Islet of Langerhans (tissue), 1 donor: ENCODE measurements around the gene FANCM.
"Not testable (repeated sequence)": the region's sequence is repeated elsewhere in the genome, so short reads cannot be mapped to it uniquely, and the experiment has no call there.

Experiments
- FAIRE-seq: peaks from one replicate; lab custom pipeline; 2011; peaks lifted over from hg19 to GRCh38; lab: Jason Lieb, UNC

FANCM gene

DNA sequence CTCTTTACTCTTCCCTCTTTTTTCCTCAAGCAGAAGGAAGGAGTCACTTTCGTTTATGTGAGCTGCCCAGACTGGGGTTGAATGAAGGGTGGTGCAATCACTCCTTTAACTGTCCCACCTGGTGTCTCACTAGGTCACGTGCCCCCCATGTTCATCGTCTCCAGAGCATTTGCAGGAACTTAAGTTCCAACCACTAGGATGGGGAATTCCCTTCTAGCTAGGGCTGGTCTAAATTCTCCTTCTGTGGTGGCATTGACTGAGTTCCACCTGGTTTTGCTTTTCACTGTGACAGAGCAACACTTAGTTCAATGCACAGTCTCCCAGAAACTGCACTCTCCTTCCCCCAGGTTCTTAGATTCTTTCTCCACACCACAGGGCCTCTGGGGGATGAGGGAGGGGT, 9.5 kb downstream of the FANCM start:
- no peak for FAIRE-seq

DNA sequence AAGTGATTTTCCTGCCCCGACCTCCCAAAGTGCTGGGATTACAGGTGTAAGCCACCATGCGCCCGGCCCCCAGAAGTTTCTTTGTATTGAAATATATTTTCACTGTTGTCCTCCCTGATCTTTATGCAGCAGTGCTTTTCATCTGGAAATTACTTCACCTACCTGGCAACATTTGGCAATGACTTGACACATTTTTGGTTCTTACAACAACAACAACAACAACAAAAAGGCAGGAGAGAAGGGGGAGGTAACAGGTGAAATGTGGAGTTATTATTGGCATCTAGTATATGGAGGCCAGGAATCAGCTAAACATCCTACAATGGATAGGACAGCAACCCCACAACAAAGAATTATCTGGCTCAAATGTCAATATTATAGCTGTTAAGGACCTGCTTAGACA, 13.9 kb downstream of the FANCM start:
- no peak for FAIRE-seq

DNA sequence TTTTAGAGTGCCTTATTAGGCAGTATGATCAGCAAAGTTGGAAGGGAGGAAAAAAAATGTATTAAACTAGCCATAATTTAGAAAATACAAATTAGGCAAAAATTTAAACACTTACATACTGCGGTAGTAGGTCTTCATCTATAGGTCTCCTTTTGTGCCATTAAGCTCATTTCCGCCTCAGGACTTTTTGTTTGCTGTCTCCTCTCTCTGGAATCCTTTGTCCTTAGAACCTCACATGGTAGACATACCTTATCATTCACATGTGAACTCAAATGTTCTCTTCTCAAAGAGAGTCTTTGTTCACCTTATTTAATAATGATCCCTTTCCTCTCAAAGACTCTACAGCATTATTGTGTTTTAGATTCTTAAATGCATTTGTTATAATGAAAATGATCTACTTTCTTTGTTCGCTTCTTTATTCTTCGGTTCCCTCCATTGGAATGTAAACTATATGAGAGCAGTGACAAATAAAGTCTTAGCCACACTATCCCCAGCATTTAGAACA, 14.7 kb downstream of the FANCM start:
- FAIRE-seq, result no peak

DNA sequence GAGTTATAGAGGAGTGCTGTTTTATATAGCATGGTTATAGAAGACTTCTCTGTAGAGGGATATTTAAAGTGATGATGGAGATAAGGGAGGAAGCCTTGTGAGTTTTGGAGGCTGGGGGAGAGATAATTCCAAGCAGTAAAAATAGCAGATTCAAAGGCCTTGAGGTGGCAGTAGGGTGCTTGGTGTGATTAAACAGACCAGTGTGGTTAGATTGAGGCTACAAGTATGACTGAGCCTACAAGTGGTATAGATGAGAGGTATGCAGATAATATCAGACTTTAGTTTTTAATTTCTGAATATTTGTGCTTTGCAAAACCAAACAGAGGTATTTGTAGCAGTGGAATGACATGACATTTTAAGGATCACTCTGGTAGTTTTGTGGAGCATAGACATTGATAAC, 20.3 kb downstream of the FANCM start:
- no peak for FAIRE-seq

DNA sequence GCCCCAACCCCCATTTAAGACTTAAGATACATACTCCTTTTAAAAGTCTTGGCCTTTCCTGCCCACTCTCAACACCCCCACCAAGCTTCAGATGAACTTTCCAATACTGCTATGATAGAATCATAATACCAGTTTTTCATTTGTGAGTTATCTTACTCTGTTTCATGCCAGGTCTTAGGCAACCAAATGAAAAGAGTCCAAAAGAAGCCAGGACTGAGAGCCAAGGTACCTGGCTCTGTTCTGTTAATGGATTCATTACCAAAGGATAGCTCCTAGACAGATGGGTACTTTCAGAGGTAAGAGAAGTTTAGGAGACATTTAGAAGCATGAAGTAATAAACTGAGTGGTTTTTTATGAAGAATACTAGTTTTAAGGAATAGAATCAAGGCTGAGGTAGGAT, 34.2 kb downstream of the FANCM start:
- FAIRE-seq, result no peak

DNA sequence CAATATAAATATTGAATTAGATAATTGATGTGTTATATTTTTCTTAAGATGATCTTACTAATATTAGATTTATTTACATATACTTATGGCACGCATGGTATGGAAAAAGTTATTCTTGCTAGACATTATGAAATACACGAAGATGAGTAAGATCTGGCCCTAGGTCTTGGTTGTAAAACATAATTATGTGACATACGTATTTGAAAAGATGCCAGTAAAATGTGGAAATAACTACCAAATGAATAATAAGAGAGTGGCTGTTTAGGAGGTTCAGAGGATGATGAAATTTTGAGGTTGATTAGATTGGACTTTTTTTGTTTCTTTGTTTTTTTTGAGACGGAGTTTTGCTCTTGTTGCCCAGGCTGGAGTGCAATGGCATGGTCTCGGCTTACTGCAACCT, 41.3 kb downstream of the FANCM start:
- FAIRE-seq, result no peak

DNA sequence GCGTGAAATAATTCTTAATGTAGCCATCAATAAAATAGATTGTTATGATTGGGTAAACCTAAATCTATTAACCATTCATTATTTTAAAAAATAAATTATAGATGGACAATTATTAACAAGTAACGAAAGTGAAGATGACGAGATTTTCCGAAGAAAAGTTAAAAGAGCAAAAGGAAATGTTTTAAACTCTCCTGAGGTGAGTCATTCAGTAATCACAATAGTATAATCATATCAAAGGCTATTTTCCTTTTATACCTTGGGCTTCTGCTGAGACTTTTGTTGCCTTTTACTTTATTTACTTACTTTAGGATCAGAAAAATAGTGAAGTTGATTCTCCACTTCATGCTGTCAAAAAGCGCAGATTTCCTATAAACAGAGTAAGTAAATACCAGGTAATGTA, 45.6 kb downstream of the FANCM start:
- no peak for FAIRE-seq

DNA sequence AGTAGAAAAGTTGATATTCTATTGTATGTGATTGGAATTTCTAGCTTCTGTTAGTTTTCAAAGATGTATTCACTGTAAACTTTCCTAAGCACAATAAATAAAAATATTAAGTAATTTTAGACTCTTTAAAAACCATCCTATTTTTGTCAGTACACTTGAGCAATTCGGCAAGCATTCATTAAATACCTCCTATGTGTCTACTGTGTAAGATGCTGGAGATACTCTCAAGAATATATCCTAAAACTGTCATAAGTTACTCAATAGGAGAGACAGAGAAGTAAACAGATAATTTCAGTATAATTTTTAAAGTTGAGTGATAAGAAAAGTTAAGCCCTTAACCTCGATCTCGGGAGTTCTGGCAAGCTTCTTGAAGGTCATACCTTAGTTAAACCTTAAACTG, 46.1 kb downstream of the FANCM start:
- no peak for FAIRE-seq

DNA sequence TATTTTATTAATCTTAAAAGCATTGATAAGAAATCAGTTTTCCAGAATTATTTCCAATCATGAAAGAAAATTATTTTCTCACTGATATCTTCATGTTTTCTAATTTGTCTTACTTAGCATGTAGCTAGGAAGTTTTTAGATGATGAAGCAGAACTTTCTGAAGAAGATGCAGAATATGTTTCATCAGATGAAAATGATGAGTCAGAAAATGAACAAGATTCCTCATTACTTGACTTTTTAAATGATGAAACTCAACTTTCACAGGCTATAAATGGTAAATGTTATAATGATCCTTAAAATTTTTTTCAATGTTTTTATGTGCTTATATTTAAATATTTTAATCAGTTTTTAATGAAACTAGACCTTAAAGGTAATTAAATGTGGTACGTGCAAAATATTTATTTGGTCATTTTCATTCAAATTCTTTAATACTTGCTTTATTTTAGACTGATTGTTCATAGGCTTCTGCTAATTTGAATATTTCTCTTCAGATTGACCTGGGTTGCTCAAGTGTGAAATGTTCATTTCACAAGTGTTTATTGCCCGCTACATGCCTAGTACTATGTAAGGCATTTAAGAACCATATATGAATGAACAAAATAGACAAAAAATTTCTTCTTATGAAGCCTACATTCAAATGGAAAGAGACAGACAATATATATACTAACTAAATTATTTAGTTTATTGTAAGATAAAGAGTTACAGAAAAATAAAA, 49.5 kb downstream of the FANCM start:
- peak; percentile 96 for FAIRE-seq

DNA sequence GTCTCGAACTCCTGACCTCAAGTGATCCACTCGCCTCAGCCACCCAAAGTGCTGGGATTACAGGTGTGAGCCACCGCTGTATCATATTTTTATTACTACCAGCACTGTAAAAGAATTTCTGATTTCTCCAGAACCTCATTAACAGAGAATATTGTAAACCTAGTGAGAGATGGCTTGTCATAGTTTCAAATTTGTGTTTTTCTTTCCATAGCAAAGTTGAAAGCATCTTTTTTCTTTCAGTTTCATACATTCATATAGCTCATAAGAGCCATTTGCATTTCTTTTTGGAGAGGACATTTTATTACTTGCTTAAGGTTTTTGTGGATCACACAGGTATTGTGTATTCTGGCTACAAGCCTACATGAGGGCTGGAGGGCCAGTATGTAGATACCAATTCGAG, 59.2 kb downstream of the FANCM start:
- FAIRE-seq, result no peak

DNA sequence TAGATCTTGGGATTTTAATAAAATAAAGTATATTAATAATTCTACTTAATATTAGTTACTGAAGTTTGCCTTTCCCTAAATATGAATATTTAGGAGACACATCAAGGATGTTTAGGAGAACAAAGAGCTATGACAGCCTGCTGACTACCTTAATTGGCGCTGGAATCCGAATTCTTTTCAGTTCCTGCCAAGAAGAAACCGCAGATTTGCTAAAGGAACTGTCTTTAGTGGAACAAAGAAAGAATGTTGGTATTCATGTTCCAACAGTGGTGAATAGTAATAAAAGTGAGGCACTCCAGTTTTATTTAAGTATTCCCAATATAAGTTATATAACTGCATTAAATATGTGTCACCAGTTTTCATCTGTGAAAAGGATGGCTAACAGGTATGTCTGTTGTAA, 62.8 kb downstream of the FANCM start:
- no peak for FAIRE-seq

DNA sequence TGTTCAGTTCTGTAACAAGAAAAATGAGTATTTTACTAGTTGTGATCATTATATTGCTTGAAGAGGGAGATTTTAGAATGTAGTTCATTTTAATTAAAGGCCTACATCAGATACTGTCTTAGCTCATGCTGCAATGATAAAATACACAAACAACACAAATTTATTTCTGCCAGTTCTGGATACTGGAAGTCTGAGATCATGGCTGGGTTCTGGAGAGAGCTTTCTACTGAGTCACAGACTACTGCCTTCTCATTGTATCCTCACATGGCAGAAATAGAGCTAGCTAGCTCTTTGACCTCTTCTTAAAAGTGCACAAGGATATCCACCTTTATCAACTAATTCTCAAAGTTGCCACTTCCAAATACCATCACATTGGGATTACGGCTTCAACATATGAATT, 63.5 kb downstream of the FANCM start:
- FAIRE-seq, result no peak

DNA sequence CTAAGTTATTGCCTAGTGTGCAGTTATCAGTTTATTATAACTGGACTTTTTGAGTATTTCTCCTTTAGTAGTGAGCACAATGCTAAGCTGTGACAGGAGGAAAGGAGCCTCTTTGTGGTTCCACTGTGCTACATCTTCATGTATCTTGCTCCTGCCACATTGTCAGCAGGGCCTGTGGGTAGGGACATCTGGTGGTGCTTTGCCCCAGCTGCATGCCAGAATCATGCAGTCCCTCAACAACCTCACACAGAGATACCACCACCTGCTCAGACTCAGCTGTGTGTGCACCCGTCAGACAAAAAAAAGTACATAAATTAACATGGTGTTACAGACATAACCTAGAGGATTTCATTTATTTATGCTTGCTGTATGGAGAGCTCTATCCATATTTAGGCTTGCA, 66.2 kb downstream of the FANCM start:
- FAIRE-seq, result no peak

DNA sequence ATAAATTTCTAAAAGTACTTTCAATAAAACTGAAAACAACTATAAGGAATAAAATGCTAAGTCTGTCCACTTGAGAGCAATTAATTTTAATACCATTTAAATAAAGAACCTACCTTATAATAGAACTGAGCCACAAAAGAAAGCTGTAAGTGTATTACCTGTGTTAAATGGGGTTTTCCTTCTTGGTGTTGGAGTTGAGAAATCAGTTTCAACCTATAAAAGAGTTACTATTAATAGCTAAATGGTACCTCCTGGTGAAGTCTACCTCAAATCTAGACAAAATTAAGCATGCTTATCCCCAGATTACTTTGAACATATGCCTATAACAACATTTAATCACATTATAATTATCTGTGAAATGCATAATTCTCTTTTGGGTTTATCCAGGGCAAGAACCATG, 68.5 kb downstream of the FANCM start:
- peak; percentile 5 for FAIRE-seq

DNA sequence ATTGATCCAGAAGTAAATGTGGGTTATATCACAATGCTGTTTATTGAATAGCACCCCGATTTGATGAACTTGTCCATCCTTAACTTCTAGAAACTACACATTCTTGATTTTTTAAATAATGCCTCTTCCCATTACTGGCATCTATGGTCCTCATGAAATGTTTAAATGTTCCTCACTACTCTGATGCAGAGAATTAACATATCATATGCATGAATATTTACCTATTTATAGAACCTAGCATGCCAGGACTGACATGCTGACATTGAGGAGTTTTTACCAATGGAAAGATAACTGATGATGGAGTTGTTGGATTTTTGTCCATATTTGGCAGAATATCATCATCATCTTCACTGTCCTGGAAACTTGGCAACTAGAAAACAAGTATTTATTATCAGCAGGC, 74.4 kb downstream of the FANCM start:
- no peak for FAIRE-seq

DNA sequence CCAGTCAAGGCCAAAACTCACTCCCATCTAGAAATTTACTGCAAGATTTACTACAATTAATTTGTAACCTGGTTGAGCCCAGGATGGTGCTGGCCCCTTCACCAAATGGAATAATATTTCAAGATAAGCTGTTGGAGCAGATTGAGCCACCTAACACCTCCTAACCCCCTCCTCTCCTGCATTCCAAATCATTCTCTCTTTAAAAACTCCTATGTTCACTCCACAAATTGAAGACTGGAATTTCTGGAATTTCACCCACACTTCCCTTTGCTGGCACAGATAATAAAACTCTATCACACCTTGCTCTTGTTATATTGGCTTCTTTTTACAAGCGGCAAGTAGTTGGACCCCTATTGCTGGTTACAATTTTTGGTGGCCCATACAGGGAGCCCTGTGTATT, 75.6 kb downstream of the FANCM start:
- FAIRE-seq, result no peak

DNA sequence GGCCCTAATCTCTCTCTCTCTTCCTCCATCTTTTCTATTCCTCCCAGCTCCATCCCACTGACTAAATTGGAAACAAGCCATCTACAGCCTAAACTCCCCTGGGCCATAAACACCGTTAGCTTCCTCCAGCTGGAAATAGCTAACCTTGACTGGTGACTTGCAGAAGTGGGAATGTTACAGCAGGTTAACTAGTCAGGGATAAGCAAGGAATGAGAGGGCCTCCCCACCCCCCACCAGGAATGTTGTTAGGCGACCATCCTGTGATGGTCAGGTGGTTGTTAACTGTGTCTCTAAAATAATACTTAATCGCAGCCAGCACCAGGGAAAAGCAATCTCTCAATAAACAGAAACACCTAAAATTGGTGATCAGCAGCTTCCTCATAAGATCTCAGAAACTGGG, 76.5 kb downstream of the FANCM start:
- FAIRE-seq, result no peak

DNA sequence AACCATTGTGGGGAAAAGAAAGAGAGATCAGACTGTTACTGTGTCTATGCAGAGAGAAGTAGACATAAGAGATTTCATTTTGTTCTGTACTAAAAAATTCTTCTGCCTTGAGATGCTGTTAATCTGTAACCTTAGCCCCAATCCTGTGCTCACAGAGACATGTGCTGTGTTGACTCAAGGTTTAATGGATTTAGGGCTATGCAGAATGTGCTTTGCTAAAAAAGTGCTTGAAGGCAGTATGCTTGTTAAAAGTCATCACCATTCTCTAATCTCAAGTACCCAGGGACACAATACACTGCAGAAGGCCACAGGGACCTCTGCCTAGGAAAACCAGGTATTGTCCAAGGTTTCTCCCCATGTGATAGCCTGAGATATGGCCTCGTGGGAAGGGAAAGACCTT, 78.0 kb downstream of the FANCM start:
- not testable (repeated sequence) for FAIRE-seq

DNA sequence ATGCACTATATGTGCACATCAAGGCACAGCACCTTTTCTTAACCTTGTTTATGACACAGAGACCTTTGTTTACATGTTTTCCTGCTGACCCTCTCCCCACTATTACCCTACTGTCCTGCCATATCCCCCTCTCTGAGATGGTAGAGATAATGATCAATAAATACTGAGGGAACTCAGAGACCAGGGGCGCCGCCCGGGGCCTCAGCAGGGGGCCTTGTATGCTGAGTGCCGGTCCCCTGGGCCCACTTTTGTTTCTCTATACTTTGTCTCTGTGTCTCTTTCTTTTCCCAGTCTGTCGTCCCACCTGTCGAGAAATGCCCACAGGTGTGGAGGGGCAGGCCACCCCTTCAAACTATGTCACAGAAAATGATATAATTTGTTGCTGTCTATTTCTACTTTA, 78.6 kb downstream of the FANCM start:
- not testable (repeated sequence) for FAIRE-seq

DNA sequence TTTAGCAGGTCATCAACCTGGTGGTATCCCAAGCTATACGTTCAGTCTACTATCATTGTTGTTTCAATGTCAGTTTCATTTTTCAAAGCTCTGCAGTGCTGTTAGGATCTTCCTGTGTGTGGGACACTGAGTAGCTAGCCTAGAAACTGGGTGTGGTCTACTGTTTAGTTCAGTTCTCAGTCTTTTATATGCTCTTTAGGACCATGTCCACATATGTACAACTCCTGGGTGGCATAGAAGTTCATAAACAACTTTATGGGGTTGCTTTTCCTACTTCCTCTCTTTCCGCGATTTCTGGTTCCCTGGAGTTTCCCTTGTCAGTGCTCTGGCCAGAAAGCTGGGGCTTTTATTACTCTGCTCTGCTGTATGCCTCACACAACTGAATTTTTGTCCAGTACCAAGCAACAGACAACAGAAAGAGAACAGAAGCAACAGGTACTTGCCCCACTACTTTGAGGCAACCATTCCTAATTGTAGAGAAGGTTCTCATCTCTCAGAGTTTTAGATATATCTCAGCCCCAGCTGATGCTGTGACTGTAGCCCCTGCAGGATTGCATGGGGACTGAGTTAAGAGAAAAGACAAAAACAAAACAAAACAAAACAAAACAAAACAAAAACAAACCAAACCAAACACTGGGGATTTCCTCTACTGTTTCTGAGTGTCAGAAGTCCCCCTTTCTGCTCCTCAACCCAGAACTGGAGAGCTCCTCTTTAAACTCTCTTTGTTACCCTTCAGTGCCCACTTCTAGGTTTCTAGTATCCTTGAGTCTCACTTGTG, 86.9 kb downstream of the FANCM start:
- FAIRE-seq, result no peak

DNA sequence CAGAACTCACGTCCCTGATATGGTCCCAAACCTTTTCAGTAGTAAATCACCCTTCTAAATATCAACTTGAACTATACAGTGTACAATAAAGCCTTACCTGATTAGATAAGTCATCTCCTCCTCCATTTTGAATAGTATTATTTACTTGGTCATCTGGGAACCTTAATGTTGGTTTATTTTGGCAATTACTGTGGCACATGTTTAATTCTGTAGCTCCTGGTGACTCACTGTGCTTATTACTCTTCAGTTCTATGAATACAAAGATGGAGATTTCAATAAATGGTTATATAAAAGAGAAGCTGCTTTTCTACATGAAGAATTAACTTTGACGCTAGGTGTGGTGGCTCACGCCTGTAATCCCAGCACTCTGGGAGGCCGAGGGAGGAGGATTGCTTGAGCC, 91.8 kb downstream of the FANCM start:
- FAIRE-seq, result no peak

DNA sequence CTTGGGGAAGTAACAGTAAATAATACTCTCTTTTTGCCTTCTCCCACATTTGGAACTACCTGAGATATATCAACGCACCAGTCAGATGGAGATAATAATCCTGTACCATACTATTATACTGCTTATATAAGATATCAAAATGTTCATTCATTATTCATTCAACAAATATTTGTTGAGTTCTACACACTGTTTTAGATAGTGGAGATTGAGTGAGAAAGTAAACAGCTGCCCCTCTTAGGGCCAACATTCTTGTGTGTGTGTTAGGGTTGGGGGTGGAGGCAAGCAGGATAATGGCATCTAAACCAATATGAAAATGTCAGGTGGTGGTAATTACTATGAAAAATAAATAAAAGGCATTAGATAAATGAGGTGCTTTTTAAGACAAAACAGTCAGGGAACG, 103.3 kb downstream of the FANCM start:
- FAIRE-seq, result no peak

DNA sequence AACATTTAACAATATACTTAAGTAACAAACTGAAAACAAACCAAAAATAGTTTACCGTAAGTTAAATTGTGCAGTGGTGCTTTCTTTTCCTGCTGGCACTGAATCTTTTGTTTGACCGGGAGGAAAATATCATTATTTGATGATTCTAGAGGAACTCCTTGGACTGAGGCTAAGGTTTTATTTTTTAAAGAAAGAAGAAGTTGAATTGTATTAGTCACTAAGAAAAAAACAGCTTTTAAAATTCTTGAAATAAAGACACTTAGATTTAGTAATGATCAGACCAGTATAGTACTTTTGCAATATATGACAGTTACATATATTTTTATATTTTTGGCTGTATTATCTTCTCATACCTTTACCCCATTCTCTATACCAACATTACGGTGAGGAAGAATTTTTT, 107.0 kb downstream of the FANCM start:
- no peak for FAIRE-seq

DNA sequence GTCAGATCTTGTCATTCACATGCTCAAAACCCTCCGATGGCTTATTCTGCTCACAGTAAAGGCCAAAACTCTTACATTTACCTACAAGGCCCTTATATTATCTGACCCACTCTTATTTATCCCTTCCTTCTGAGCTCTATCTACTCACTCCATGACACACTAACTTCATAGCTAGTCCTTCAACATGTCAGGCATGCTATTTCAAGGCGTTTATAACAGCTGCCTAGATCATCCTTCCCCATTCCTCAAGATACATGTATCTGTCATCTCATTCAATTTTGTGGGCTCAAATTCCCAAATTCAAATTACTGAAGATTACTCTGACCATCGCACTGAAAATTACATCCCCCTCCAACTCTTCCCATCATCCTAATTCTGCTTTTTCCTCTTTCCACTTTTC, 110.4 kb downstream of the FANCM start:
- no peak for FAIRE-seq
